Activated T-cell treated with anti-CD3 and anti-CD28 coated beads for 24 hours (primary cell): ENCODE data around the gene SNAP91.

Experiments used
- DNase-seq: peaks from one replicate; pipeline ENCODE4 v3.0.0-alpha.2; 2020; ENCODE audit warnings: low read depth

Gene SNAP91

GRCh38 chr6:83536647-83537589 lies 172.0 kb downstream of the SNAP91 start:
- no peak for DNase-seq

GRCh38 chr6:83536034-83536646 lies 172.8 kb downstream of the SNAP91 start:
- peak; percentile 16 for DNase-seq

GRCh38 chr6:83518816-83519480 lies 190.0 kb downstream of the SNAP91 start:
- no peak for DNase-seq

- DNase-seq: no peak
Observed at GRCh38 chr6:83517500-83517899, 191.4 kb downstream of the SNAP91 start.

GRCh38 chr6:83514866-83515466 lies 193.9 kb downstream of the SNAP91 start:
- no peak for DNase-seq

GRCh38 chr6:83514466-83514865 lies 194.4 kb downstream of the SNAP91 start:
- DNase-seq: no peak

GRCh38 chr6:83511901-83512681 lies 196.8 kb downstream of the SNAP91 start, which contains the start of gene PRSS35:
TSS of gene PRSS35 (plus strand) at chr6:83512534. CDS start at chr6:83523442, 10,908 bp downstream.
- DNase-seq: no peak

- no peak for DNase-seq
Observed at GRCh38 chr6:83511266-83511665, 197.6 kb downstream of the SNAP91 start.

- DNase-seq: no peak
Observed at GRCh38 chr6:83510791-83511190, 198.1 kb downstream of the SNAP91 start.

- no peak for DNase-seq
Observed at GRCh38 chr6:83509441-83509840, 199.5 kb downstream of the SNAP91 start.

- no peak for DNase-seq
Observed at GRCh38 chr6:83505356-83505755, 203.5 kb downstream of the SNAP91 start.
